SKM-1 (cell line): Measurements from ENCODE around the gene GLT1D1.

ENCODE experiments used
- DNase-seq: peaks from one replicate; lab custom pipeline; 2025; ENCODE audit not compliant: unreplicated experiment; lab: John Stamatoyannopoulos, UW

The GLT1D1 gene

DNA sequence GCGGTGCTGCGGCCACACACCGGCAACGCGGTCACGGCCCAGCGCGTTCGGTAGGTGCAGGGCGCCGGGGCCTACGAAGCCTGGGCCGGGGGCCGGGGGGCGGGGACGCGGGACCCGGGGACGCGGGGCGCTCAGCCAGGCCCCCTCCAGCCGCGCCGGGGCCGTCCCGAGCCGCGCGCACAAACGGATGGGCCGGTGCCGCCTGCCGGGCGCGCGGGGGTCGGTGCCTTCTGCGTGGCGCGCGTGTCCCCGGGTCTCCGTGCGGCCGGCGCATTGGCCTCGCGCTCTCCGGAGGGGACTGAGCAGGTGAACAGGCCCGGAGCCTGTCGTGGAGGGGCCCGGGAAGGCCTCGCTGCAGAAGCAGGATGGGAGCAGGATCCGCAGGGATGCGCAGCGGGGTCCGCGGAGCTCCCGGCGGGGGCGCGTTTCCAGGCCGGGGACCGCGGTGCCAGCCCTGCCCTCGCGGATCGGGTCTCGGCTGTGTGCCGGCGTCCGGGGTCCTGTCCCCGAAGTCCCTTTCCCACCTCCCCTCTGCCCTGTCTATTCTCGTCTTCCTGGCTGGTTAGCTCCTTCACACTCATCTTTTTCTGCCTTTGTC, 421 bp downstream of the GLT1D1 start:
- DNase-seq = no peak

GRCh38 chr12:128856035-128856790, 2.9 kb downstream of the GLT1D1 start:
- DNase-seq = no peak

DNA sequence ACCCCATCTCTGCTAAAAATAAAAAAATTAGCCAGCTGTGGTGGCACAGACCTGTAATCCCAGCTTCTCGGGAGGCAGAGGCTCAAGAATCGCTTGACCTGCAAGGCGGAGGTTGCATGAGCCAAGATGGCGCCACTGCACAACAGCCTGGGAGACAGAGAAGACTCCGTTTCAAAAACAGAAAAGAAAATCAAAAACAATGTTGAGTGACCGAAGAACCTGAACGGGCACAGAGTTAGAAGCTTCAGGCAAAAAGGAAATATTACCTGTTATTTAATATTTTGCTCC, 3.5 kb downstream of the GLT1D1 start:
- DNase-seq = no peak

GRCh38 chr12:128857133-128857763, 4.0 kb downstream of the GLT1D1 start:
- no peak for DNase-seq

DNA sequence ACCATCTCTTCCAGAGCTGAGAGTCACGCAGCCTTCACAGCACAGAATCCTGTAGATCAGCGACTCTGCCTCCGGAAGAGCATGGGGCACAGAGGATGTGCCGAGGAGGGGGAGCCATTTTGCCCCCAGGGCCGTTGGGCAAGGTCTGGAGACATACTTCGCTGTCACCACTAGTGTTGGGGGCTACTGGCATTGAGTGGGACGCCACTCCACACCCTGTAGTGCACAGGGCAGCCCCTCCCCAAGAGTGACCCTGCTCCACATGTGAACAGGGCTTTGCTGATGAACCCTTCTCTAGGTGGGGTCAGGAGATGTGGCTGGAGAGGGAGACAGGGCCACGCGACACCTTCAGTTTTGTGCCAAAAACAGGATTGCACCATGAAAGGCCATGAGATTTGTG, 6.0 kb downstream of the GLT1D1 start:
- no peak for DNase-seq

DNA sequence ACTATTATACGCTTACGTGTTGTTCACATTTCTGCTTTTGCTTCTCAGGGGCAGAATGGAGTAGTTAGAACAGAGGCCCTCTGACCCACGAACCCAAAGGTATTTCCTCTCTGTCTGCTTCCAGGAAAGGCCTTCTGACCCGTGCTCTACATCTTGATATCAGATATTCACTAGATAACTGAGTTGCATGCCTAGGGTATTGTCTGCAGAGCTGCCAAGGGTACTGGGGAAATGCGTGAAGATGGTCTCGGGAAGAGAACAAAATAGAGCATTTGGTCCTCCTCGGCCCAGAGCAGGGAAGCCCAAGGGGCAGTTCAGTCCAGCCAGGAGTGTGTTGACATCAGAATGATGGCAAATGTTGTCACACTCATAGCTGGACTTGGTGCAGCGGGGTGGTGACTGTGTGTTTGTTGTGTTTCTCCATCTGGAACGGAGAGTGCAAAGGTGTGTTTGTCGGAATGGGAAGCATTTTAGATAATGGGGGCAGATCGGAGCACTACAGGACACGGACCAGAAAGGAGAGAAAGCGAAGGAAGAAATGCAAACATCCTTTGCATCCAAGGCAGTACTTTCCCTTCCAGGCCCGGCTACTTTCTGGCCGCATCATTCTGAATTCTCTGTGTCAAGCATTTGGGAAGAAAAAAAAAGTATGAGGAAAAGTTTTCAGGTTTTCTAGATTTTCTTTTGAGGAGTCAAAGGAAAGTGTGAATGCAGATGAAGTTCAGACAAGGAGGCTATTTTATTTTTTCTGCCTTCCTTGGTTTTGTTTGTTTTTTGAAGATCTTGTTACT, 8.1 kb downstream of the GLT1D1 start:
- DNase-seq = no peak

- no peak for DNase-seq
Measured at GRCh38 chr12:128863957-128864356, 10.7 kb downstream of the GLT1D1 start.

DNA sequence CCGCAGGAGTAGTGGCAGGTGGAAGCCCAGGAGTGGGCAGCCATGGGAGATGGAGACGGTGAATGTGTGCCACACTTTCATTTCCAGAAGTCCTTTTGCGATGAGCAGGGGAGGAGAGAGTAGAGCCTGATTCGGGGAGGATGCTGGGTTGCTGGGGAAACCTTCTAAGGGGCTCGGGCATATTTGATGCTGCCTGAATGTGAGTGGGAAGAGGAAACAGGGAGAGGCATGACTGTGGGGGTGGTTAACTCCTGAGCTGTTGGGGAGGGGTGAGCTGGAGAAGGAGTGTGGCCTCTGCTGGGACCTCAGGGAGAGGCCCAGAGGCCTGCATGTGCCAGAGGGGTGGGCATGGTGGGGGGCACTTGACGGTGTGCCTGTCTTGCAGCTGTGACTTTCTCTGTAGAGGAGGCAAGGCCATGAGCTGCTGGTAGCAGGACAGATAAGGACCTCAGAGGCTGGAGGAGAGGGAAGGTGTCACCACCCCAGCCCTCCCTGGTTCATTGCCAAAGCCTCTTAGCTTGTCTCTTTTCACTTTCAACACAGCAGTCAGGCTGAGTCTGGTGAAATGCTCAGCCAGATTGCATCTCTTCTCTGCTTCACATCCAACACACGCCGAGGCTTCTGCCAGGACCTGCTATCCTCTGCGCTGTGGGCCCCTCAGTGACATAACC, 11.4 kb downstream of the GLT1D1 start:
- no peak for DNase-seq

- DNase-seq = no peak
Measured at GRCh38 chr12:128867466-128867865, 14.2 kb downstream of the GLT1D1 start.

- DNase-seq = no peak
Measured at GRCh38 chr12:128871516-128871892, 18.2 kb downstream of the GLT1D1 start.

DNA sequence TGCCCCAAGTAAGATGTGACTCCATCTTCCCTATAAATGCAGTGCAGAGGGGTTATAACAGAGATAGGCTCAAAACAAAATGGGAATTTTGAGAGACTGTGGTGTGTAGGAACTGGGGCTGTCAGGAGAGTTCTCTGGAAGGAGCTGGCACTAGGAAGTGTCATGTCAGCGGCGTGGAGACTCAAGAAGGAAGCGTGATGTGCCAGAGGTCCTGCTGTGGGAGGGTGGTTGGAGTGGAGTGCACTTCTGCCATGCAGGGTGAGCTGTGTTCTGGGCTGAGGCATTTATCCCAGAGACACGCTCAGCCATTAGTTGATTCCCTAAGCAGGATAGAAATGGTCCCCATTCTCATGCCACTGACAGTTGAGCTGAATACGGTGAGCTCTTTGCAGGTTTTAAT, 19.0 kb downstream of the GLT1D1 start:
- DNase-seq = no peak

GRCh38 chr12:128876559-128876958, 23.3 kb downstream of the GLT1D1 start:
- DNase-seq = no peak

- no peak for DNase-seq
Measured at GRCh38 chr12:128879898-128880764, 26.9 kb downstream of the GLT1D1 start.

GRCh38 chr12:128891856-128892255, 38.6 kb downstream of the GLT1D1 start:
- no peak for DNase-seq

- DNase-seq = no peak
Measured at GRCh38 chr12:128903236-128903635, 50.0 kb downstream of the GLT1D1 start.

- no peak for DNase-seq
Measured at GRCh38 chr12:128905003-128905544, 51.8 kb downstream of the GLT1D1 start.

GRCh38 chr12:128906485-128907137, 53.3 kb downstream of the GLT1D1 start:
- DNase-seq = no peak

DNA sequence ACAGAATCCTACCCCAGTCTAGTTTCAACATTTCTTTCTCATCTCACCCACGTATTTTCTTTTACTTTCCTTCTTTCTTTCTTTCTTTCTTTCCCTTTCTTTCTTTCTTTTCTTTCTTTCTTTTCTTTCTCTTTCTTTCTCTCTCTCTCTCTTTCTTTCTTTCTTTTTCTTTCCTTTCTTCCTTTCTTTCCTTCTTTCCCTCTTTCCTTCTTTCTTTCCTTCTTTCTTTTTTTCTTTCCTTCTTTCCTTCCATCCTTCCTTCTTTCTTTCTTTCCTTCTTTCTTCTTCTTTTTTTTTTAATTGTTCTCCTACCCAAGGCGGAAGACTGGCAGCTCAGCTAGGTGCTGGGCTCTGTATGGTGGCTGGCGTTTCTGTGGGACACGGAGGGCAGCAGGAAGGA, 55.0 kb downstream of the GLT1D1 start:
- DNase-seq = no peak

GRCh38 chr12:128909653-128910052, 56.4 kb downstream of the GLT1D1 start:
- DNase-seq = no peak

- DNase-seq = no peak
Measured at GRCh38 chr12:128910629-128911028, 57.4 kb downstream of the GLT1D1 start.
